HG03139 (cell line): ENCODE data around the gene SERINC5.
"Not testable (repeated sequence)": the region's sequence is repeated elsewhere in the genome, so short reads cannot be mapped to it uniquely, and the experiment has no call there.

Experiments used
- ATAC-seq: cut with Tn5 transposase; IDR thresholded peaks from one replicate; pipeline ENCODE4 v1.9.1; 2021; ENCODE audit not compliant: unreplicated experiment

SERINC5 gene

DNA sequence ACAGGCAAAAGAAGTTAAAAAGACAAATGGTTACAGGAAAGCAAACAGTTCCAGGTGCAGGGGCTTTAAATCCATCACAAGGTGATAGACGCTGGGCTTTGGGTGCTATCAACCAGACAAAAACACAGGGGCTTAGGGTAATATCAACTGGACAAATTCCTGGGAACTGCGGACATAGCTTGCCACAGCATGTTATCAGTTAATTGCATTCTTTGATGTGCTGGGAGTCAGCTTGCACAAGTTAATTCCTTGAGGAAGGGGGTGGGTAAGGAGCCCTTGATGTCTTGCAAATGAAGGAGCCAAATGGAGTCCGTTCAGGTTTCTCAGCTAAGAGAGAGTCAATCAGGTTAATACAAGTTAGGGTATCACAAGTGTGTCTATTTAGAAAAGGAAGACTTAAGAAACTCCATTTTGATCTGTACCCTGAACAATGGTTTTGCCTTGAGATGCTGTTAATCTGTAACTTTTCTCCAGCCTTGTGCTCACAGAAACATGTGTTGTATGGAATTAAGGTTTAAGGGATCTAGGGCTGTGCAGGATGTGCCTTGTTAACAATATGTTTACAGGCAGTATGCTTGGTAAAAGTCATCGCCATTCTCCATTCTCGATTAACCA, 144.4 kb downstream of the SERINC5 start:
- ATAC-seq: not testable (repeated sequence)

DNA sequence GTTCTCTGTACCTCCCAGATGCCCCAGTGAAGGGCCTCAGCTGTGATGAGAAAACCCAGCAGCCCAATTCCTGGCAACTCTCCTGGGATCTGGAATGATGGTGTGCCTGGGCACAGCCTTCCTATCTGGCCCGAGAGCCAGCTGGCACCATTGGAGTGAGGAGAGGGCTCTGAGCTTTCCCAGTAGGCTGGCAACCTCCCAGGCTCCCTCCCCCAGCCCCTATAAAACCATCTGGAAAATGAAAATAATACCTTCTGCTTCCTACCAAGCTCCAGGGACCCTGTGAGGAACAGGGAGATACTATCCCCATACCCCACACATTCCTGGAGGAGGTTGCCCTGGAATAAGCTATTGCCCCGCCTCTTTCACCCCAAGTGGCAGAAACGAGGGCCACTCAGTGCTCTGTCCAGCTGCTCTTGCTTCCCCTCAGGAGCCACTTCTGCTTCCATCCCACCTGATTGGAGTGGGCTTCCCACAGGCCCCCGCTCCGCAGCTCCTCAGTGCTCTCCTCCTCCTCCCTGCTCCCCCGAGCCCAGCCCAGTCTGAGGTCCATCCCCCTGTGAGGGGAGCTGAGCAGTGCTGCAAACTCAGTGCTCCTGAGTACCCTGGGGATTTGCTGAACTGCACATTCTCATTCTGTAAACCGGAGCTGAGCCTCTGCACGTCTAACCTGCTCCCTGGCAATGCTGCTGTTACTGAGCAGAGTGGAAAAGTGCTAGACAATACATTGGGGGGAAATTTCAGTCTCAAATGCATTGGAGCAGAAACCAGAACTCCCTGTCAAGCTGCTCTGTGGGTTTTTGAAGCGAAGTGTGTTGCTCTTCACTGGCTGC, 146.0 kb downstream of the SERINC5 start:
- ATAC-seq: no peak

DNA sequence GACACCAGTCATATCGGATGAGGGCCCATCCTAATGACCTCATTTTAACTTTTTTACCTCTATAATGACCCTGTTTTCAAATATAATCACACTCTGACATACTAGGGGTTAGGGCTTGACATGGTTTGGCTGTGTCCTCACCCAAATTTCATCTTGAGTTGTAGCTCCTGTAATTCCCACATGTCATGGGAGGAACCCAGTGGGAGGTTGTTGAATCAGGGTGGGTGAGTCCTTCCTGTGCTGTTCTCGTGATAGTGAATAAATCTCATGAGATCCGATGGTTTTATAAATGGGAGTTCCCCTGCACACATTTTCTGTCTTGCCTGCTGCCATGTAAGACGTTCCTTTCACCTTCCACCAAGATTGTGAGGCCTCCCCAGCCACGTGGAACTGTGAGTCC, 148.9 kb downstream of the SERINC5 start:
- ATAC-seq: no peak

DNA sequence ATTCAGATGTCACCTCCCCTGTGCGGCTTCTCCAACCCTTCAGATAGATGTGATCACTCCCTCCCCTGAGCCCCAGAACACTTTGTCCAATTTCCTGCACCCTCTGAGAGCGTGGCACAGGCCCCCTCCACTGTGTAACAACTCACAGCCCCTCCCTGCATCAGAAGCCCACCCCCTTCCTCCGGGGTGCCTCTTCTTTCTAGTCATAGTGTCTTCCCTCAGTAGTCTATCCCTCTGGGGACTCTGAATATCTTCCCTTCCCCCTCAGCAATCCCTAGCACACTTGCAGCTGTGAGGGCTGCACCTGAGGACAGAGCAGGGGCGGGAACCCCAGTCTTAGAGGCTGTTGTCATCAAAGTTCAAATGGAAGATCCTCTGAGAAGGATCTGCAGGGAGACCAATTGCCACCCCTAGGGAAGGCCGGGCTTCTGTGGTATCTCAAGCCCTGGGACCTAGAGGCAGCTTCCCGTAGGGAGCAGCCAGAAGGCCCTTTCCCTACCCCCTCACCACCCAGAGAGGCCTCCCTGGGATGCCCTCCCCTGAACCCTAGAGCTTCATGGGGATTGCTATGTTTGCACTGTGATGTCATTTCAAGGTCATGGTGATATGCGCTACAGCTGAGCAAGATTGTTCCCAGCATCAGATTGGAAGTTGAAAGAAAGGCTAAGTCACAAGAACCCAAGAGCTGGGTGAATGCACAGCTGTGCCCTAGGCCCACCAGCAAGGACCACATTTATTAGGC, 150.0 kb downstream of the SERINC5 start:
- no peak for ATAC-seq

GRCh38 chr5:80103371-80103770, 152.5 kb downstream of the SERINC5 start:
- ATAC-seq: no peak

GRCh38 chr5:80101993-80102392, 153.9 kb downstream of the SERINC5 start:
- no peak for ATAC-seq

GRCh38 chr5:80097451-80097850, 158.4 kb downstream of the SERINC5 start:
- ATAC-seq: no peak

DNA sequence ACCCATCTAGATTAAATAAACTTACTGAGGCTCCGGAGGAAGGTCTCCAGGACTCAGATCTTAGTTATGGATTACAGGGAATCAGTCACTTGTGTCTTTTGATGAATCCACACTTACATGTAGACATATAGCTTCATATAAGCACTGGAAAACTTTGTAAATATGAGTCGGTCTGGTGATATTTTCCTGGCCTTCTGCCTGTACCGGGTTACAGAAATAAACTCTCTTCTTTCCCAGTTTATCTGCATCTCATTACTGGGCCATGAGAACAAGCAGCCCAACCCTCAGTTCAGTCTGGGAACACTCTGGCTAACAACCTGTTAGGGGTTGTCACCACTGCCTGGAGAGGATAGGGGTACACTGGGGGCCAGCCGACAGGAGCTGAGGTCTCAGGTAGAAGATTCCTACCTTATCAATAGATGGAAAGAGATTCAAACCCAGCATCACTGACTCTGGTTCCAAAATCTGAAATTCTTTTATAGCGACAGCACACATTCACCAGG, 161.6 kb downstream of the SERINC5 start:
- no peak for ATAC-seq

DNA sequence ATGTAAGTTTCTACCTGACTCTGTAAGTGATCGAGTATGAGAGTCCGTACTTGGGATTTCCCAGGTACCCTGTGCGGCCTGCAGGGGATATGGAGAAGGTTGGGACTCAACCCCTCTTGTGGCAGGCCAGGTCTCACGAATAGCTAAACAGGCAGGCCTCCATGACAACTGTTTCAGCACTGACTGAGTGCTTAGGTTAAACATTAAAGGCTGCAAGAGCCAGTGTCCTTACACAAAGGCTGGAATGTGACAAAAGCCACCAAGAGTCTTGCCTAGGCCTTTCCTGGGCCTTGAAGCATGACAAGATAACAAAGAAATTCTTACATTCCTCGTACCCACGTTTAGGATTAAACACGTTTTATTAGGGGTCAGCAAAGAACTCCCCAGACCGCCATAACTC, 162.1 kb downstream of the SERINC5 start:
- ATAC-seq: no peak

GRCh38 chr5:80092486-80093107, 163.3 kb downstream of the SERINC5 start:
- no peak for ATAC-seq

DNA sequence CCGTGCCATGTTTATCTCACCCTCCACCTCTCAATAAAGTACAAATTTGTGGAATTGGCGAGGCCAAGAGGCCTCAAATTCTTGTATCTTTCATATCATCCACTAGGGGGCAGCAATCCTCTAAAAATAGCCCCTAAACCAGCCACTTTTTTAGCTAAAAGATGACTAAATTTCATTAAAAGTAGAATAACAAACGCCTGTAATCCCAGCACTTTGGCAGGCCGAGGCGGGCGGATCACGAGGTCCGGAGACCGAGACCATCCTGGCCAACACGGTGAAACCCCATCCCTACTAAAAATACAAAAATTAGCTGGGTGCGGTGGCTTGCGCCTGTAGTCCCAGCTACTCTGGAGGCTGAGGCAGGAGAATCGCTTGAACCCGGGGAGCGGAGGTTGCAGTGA, 164.1 kb downstream of the SERINC5 start:
- ATAC-seq: not testable (repeated sequence)

- ATAC-seq: no peak
Measured at GRCh38 chr5:80090884-80091166, 165.0 kb downstream of the SERINC5 start.

DNA sequence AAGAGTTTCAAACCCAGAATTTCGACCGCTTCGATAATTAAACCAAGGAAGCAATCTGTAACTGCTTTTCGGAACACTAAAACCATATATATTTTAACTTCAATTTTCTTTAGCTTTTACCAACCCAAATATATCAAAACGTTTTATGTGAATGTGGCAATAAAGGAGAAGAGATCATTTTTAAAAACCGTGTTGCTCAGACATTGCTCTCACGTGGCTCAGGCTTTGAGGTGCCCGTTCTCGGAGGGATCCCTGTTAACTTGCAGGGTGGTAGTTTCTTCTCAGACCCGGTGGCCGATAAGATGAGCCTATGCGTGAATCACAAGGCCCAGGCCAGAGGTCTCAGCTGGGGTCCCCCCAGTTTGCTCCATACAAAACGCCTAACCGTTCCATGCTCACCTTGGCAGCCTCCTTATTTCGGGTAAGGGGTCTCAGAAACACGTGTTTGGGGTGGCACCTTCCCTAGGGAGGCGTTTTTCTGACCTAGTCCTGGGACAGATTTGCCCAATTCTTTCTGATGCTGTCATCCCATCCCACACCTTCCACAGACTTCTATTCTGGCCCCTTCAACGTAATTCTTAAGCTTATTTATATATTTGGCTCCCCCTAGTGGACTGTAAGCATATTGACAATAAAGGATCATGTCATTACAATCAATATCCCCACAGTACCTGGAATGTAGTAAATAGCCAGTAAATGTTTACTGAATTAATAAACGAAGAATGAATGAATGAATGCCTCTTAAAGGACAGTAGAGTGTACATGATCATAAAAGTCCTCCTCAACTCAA, 172.6 kb downstream of the SERINC5 start:
- ATAC-seq: no peak

- no peak for ATAC-seq
Measured at GRCh38 chr5:80082731-80083100, 173.1 kb downstream of the SERINC5 start.

DNA sequence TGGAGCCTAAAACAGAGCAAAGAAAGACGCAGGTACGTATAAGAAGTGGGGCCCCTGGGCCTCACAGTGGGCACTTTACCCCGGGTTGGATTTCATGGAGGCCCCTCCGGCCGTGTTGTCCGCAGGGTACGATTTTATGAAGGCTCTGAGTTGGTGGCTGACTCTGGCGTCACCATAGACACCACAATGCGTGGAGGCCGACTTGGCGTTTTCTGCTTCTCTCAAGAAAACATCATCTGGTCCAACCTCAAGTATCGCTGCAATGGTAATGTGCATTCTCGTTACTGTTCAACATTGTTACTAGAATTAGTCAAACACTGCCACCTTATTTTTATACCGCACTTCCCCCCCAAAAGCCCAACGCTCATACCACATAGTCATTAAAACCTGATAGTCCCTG, 173.6 kb downstream of the SERINC5 start:
- no peak for ATAC-seq

GRCh38 chr5:80078921-80079320, 176.9 kb downstream of the SERINC5 start:
- ATAC-seq: no peak

- no peak for ATAC-seq
Measured at GRCh38 chr5:80077051-80077714, 178.7 kb downstream of the SERINC5 start.

- ATAC-seq: no peak
Measured at GRCh38 chr5:80076131-80077050, 179.5 kb downstream of the SERINC5 start.
